CD1c-positive myeloid dendritic cell (primary cell): ENCODE results near the gene GLIPR2.
"Not testable (repeated sequence)": the region's sequence is repeated elsewhere in the genome, so short reads cannot be mapped to it uniquely, and the experiment has no call there.

ENCODE experiments used
- DNase-seq: peaks from one replicate; pipeline ENCODE4 v3.0.0-alpha.2; 2016; ENCODE audit errors: extremely low spot score

Gene GLIPR2

GRCh38 chr9:36136272-36136893, at the start of gene GLIPR2:
Gene GLIPR2 (plus strand): TSS chr9:36136733. CDS start chr9:36136779, 46 bp downstream.
- DNase-seq, result peak; percentile 92

DNA sequence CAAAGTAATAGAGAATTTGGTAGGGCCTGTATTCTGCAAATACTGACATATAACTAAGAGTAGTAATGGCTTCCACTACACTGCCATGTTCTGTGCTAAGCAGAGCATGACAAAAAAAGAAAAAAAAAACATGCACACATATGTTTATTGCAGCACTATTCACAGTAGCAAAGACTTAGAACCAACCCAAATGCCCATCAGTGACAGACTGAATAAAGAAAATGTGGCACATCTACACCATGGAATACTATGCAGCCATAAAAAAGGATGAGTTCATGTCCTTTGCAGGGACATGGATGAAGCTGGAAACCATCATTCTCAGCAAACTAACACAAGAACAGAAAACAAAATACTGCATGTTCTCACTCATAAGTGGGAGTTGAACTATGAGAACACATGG, 49.5 kb upstream of the GLIPR2 start:
- not testable (repeated sequence) for DNase-seq

DNA sequence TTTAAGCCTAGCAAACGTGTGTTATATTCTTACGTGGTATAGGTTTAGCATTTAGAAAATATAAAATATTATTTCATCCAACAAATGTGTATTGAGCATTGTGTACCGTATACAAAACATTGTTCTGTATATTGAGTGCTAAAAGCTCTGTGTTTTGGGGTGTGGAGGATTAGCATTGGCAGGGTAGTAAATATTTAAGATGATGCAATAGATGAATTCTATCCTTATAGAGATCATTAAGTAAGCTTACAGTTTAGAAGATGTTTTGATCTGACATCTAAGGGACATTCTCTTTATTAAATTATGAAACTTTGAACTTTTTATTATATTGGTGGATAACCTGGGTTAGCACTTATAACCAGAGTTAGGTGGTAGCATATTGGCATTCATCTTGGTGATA, 48.5 kb upstream of the GLIPR2 start:
- no peak for DNase-seq

DNA sequence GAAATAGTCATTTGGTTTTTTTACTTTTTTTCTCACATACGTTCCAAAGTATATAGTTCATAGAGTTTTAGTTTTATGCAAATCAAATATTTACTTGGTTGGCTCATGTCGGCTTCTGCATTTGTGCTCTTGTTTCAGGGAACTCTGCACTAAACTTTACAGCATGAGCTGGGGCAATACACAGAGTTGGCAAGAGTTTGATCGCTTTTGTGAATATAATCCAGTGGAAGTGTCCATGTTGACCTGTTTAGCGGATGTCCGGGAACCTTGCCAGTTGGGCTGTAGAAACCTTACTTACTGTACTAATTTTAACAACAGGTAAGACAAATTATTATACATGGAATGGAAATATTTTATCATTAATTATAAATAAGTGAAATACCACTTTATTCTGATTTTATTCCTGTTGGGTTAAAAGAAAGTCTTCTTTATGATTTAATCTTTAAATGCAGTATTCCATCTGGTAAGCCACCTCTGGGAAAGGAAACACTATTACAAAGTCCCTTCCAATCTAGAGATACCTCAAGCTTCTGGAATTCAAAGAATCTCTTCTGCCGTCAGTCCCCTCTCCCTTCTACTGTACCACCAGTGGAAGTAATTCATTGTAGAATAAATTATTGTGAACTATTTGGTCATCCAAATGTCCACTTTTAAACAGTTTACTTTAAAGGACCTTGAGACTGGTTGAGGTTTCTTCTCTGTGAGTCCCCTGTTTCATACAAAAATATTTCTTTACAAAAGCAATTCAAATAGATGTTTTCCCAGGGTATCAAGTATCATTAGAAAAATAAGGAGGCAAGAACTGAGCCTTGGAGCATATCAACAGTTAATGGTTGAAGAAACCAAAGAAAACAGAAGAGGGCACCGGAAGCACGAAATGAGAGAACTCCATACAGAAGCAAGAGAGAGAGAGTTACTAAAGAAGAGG, 45.2 kb upstream of the GLIPR2 start:
- no peak for DNase-seq

- no peak for DNase-seq
Measured at GRCh38 chr9:36092014-36092413, 44.5 kb upstream of the GLIPR2 start.

- DNase-seq, result peak; percentile 61
Measured at GRCh38 chr9:36092509-36093215, 43.9 kb upstream of the GLIPR2 start.

GRCh38 chr9:36093384-36093783, 43.1 kb upstream of the GLIPR2 start:
- DNase-seq, result no peak

DNA sequence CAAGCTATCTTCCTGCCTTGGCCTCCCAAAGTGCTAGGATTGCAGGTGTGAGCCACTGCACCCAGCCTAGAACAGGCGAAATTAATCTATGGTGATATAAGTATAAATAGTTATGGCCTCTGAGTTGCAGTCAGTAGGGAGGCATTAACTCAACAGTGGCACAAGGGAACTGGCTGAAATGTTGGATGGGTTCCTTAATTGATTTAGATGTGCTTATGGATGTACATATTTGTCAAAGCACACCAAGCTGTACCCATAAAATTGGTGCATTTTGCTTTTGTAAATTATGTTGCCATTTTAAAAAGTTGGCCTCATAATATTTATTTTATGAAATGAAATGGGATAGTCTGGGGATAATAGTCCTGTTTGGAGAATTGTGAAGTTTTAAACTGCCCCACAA, 36.8 kb upstream of the GLIPR2 start:
- DNase-seq, result no peak

DNA sequence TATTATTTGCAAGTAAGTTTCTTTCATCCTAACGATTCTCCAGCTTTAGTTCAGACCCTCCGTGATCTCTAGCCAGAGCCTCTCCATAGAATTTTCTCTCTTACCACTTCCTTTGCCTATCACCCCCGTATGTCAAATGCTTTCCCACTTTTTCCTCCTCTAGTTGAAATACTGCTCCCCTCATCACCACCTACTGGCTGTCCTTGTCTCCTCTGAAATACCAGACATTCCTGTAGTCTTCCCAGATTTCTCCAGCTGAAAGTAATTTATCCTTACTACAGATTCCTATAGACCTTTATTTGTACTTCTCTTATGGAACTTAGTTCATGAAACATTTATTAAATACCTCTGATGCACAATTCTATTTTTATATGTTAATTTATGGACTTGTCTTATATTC, 36.0 kb upstream of the GLIPR2 start:
- no peak for DNase-seq

DNA sequence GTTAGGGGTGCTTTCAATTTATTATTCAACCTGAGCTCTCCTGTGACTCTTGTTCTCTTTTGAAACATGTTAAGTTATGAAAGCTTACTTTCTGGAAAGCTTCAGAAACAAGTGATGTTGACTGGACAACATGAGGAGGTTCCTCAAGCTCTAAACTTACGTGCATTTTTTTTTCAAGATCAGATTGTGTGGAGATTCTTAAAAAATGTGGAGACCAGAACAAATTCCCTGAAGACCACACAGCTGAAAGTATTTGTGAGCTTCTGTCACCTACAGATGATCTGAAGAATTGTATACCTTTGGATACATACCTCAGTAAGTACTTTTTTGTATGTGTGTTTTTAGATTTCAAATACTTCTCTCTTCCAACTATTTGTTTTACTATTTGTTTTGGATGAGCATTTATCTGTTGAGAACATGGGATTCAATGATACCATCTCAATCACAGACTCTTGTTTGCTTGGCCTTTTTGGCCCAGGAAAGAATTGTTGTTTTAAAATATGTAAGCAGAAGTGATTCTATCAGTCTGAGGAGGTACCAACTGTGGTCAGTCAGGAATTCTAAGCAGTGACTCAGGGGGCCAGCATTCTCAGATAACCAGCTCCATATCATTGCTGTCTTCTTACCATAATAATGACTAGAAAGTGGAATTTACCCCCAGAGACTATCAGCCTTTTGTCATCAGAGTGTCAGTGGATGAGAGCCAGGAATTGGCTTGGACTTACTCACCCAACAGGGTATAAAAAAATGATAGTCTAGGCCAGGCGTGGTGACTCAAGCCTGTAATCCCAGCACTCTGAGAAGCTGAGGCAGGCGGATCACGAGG, 34.4 kb upstream of the GLIPR2 start:
- no peak for DNase-seq

GRCh38 chr9:36102742-36103495, 33.6 kb upstream of the GLIPR2 start:
- peak; percentile 90 for DNase-seq

DNA sequence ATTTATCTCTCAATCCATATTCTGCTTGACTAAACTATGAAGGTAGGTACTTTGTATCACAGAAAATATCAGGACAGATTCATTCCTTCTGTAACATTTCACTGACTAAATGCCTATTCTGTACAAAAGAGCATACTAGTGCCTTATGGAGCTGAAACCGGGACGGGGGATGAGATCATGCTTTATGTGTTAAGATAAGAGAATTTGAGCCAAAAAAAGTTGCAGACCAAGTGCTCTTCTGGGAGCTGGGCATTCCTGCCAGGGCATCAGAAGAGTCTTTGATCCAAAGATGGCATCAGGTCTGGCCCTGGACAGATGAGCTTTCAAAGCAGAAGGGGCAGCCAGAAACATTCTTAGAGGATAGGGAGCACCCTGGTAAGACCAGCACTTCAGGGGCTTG, 27.5 kb upstream of the GLIPR2 start:
- no peak for DNase-seq

DNA sequence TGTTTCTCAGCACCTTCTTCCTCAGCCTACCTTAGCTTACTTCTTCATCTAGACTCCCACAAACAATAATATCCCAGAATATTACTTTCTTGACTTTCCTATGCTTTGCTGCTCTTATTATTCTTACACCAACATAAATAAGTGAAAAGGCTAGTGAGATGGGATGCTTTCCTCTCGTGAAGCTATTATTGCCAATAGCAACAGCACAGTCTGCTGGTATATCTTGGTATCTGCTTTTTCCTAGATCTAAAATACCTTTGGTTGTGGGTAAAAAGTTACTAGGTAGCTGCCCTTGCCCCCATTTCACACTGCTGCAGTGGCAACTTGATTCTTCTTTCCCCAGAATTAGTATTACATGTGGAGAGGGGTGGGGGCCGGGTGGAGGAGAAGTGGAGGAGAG, 26.1 kb upstream of the GLIPR2 start:
- no peak for DNase-seq

DNA sequence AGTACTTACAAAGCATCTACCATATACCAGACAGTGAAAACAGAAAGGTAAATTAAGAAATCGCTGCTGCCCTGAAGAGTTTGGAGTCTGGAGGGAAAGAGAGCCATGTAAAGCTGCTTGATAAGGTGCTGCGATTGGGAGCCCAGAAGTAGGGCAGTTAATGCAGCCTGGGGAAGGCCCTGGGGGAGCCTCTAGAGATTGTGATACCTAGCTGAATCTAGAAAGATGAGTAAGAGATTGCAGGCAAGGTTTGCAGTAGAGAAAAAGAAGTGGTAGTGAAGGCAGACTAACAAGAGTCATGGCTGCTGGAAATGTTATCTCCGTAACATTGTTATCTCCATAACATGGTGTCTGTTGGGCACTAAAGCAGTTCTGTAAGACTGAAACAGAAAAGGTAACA, 24.0 kb upstream of the GLIPR2 start:
- no peak for DNase-seq

- no peak for DNase-seq
Measured at GRCh38 chr9:36113999-36114398, 22.5 kb upstream of the GLIPR2 start.

DNA sequence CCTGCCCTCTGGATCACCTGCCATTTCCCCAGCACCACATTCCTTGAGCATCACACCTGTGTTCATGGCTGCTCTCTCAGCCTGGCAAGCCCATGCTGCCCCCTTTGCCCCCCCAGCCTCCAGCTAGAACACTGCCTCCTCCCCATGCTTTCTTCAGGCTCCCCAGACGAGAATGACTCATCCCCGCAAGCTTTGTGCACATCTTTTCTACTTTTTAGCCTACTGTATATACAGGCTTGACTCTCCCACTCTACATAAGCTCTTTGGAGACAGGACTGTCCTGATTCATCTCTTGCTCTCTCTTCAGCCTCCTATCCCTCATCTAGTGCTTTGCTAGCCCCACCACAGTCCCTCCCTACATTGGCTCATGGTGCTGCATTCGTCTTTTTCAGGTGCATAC, 19.9 kb upstream of the GLIPR2 start:
- DNase-seq, result no peak

GRCh38 chr9:36118201-36118600, 18.3 kb upstream of the GLIPR2 start:
- DNase-seq, result no peak

GRCh38 chr9:36118706-36119105, 17.8 kb upstream of the GLIPR2 start:
- DNase-seq, result no peak

DNA sequence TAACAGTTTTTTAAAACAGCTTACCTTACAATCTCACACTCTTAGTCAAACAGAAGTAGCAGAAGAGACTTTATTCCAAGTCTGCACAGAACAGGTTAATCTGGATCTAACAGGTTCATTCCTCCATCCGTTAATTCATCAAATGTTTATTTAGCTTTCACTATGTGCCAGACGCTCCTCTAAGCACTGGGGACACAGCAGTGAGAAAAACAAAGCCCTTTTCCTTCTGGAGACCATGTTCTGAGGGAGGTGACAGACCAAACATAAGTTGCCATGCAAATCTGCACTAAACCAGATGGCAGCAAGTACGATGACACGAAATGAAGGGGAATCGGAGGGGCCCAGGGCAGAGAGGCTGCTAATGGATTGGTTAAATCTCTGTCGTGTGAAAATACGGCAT, 17.1 kb upstream of the GLIPR2 start:
- no peak for DNase-seq

GRCh38 chr9:36120705-36121104, 15.8 kb upstream of the GLIPR2 start:
- DNase-seq, result no peak

DNA sequence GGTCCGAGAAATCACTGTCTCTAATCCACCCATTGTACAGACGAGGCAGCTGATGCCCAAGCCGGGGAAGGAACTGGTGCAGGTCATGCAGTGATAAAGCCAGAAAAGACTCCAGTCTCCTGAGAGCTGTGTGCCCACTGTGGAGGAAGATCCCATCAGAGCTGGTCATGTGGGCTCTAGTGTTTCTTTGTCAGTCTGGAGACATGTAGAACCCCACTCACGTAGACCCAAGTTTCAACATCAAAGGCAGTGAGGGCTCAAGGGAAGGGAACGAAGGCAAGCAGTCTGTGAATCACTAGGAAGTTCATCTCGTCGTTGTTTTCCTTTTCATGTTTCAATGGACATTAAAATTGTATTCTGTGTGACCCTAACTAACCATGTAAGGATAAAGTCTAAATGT, 14.6 kb upstream of the GLIPR2 start:
- no peak for DNase-seq
